ENCODE data around the gene SLC25A47.

- no peak for TF ChIP-seq ZNF274 (IDR thresholded peaks at IDR 0.05; ENCODE audit: low read depth, low read length)
- no peak for TF ChIP-seq SUZ12 (IDR thresholded peaks at IDR 0.05; ENCODE audit: extremely low read depth, insufficient read depth, insufficient read length)
These were observed 19.1 kb downstream of the SLC25A47 start for GRCh38 chr14:100342195-100342594.

All from NT2/D1 (cell line).